ENCODE results near the gene CCNT2. TPM values are rescaled to one million over a fixed set of nuclear protein-coding genes. Genes with fewer than 3 reads are reported as not detected.
A peak's percentile ranks its signal among the peaks of the same experiment; 100 is the strongest.

Gene CCNT2
- 17.3 TPM for polyA plus RNA-seq (2012; ENCODE audit: missing spikeins)

- TF ChIP-seq POLR2AphosphoS5 (IDR thresholded peaks at IDR 0.05; ENCODE audit: low read depth, low read length), result peak; percentile 74
- peak; percentile 73; the same call in 1 of the 2 replicates for TF ChIP-seq POLR2A (IDR thresholded peaks at IDR 0.05; ENCODE audit: low read depth, low read length)
- TF ChIP-seq TAF1 (IDR thresholded peaks at IDR 0.05; ENCODE audit: borderline replicate concordance, low read depth, low read length), result peak; percentile 89
- DNase-seq (ENCODE audit: insufficient read length) (peak; percentile 88), FAIRE-seq (peak; percentile 100)
Measured at GRCh38 chr2:134918526-134919340, at the start of gene CCNT2. TSS of gene CCNT2 (plus strand) at chr2:134918822. CDS start at chr2:134918855, 33 bp downstream.

- no peak for TF ChIP-seq POLR2A (IDR thresholded peaks at IDR 0.05; ENCODE audit: low read depth, low read length)
- no peak for TF ChIP-seq POLR2AphosphoS5 (IDR thresholded peaks at IDR 0.05; ENCODE audit: low read depth, low read length)
- TF ChIP-seq TAF1 (IDR thresholded peaks at IDR 0.05; ENCODE audit: borderline replicate concordance, low read depth, low read length), result no peak
- DNase-seq (ENCODE audit: insufficient read length) (no peak), FAIRE-seq (no peak)
Measured at GRCh38 chr2:134869946-134870736, 48.5 kb upstream of the CCNT2 start.

GRCh38 chr2:134873152-134873551 is 45.5 kb upstream of the CCNT2 start:
- TF ChIP-seq POLR2A (IDR thresholded peaks at IDR 0.05; ENCODE audit: low read depth, low read length) (no peak), TAF1 (IDR thresholded peaks at IDR 0.05; ENCODE audit: borderline replicate concordance, low read depth, low read length) (no peak), POLR2AphosphoS5 (IDR thresholded peaks at IDR 0.05; ENCODE audit: low read depth, low read length) (no peak)
- DNase-seq (ENCODE audit: insufficient read length) (no peak), FAIRE-seq (no peak)

GRCh38 chr2:134875309-134875708 is 43.3 kb upstream of the CCNT2 start:
- TF ChIP-seq POLR2A (IDR thresholded peaks at IDR 0.05; ENCODE audit: low read depth, low read length) (no peak), TAF1 (IDR thresholded peaks at IDR 0.05; ENCODE audit: borderline replicate concordance, low read depth, low read length) (no peak), POLR2AphosphoS5 (IDR thresholded peaks at IDR 0.05; ENCODE audit: low read depth, low read length) (no peak)
- FAIRE-seq (no peak), DNase-seq (ENCODE audit: insufficient read length) (no peak)

GRCh38 chr2:134882773-134883172 is 35.8 kb upstream of the CCNT2 start:
- DNase-seq (ENCODE audit: insufficient read length), result no peak
- no peak for FAIRE-seq
- TF ChIP-seq TAF1 (IDR thresholded peaks at IDR 0.05; ENCODE audit: borderline replicate concordance, low read depth, low read length) (no peak), POLR2A (IDR thresholded peaks at IDR 0.05; ENCODE audit: low read depth, low read length) (no peak), POLR2AphosphoS5 (IDR thresholded peaks at IDR 0.05; ENCODE audit: low read depth, low read length) (no peak)

GRCh38 chr2:134883552-134884293 is 34.9 kb upstream of the CCNT2 start:
- TF ChIP-seq POLR2A (IDR thresholded peaks at IDR 0.05; ENCODE audit: low read depth, low read length) (no peak), POLR2AphosphoS5 (IDR thresholded peaks at IDR 0.05; ENCODE audit: low read depth, low read length) (no peak), TAF1 (IDR thresholded peaks at IDR 0.05; ENCODE audit: borderline replicate concordance, low read depth, low read length) (no peak)
- no peak for DNase-seq (ENCODE audit: insufficient read length)
- FAIRE-seq, result no peak

GRCh38 chr2:134884435-134884834 is 34.2 kb upstream of the CCNT2 start:
- FAIRE-seq (no peak), DNase-seq (ENCODE audit: insufficient read length) (no peak)
- TF ChIP-seq POLR2A (IDR thresholded peaks at IDR 0.05; ENCODE audit: low read depth, low read length) (no peak), TAF1 (IDR thresholded peaks at IDR 0.05; ENCODE audit: borderline replicate concordance, low read depth, low read length) (no peak)

GRCh38 chr2:134892282-134893035 is 26.2 kb upstream of the CCNT2 start:
- FAIRE-seq (no peak), DNase-seq (ENCODE audit: insufficient read length) (no peak)
- no peak for TF ChIP-seq TAF1 (IDR thresholded peaks at IDR 0.05; ENCODE audit: borderline replicate concordance, low read depth, low read length)
- TF ChIP-seq POLR2AphosphoS5 (IDR thresholded peaks at IDR 0.05; ENCODE audit: low read depth, low read length), result no peak
- no peak for TF ChIP-seq POLR2A (IDR thresholded peaks at IDR 0.05; ENCODE audit: low read depth, low read length)

- TF ChIP-seq TAF1 (IDR thresholded peaks at IDR 0.05; ENCODE audit: borderline replicate concordance, low read depth, low read length) (no peak), POLR2AphosphoS5 (IDR thresholded peaks at IDR 0.05; ENCODE audit: low read depth, low read length) (no peak), POLR2A (IDR thresholded peaks at IDR 0.05; ENCODE audit: low read depth, low read length) (no peak)
- DNase-seq (ENCODE audit: insufficient read length) (no peak), FAIRE-seq (no peak)
Measured at GRCh38 chr2:134897932-134898331, 20.7 kb upstream of the CCNT2 start.

- FAIRE-seq, result no peak
- TF ChIP-seq POLR2AphosphoS5 (IDR thresholded peaks at IDR 0.05; ENCODE audit: low read depth, low read length) (no peak), TAF1 (IDR thresholded peaks at IDR 0.05; ENCODE audit: borderline replicate concordance, low read depth, low read length) (no peak), POLR2A (IDR thresholded peaks at IDR 0.05; ENCODE audit: low read depth, low read length) (no peak)
- DNase-seq (ENCODE audit: insufficient read length), result no peak
Measured at GRCh38 chr2:134899204-134899603, 19.4 kb upstream of the CCNT2 start.

Measured in GM12892 (cell line).